Renal cortical epithelial cell (primary cell): Measurements from ENCODE around the gene IL17B. TPM values are rescaled to one million over a fixed set of nuclear protein-coding genes. Genes with fewer than 3 reads are reported as not detected.

Source experiments
- DNase-seq: peaks from one replicate; pipeline ENCODE4 v3.0.0-alpha.2; 2011; ENCODE audit warnings: low read depth
- total RNA-seq: library from RNA; depleted of rRNA; stranded (reverse); fragments of >200 nt; gene quantifications from 2 replicates; pipeline ENCODE4 v1.2.3, GENCODE V29; 2014

IL17B gene
- total RNA-seq, 1 donor from 2014 or later = not detected

GRCh38 chr5:149376711-149377447 lies 2.2 kb downstream of the IL17B start:
- DNase-seq = no peak

DNA sequence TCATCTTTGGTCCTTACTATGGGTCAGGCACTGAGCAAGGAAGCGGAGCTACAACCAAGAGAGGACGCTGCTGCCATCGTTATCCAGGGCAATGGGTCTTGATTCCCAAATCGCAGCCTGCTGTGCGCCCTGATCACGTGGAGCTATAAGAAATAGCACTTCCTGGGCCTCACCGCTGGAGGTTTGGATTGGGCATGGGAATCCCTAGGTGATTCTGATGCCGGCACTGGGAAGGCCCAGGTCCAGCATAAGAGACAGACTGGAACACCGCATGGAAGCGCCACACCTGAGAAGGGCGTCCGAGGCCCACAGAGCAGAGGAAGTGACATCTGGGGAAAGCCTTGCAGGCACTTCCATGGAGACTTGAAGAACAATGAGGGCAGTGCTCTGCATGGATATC lies 3.0 kb downstream of the IL17B start:
- no peak for DNase-seq

DNA sequence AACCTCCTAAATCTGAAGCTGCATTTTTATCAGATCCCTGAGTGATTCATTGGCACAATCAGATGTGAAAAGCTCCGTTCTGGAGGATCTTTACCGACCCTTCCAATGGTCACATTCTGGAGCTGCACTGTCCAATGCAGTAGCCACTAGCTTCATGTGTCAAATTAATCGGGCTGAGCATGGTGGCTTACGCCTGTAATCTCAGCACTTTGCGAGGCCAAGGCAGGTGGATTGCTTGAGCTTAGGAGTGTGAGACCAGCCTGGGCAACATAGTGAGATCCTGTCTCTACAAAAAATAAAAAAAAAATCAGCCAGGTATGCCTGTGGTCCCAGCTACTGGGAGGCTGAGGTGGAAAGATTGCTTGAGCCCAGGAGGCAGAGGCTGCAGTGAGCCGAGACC lies 3.7 kb downstream of the IL17B start:
- no peak for DNase-seq

DNA sequence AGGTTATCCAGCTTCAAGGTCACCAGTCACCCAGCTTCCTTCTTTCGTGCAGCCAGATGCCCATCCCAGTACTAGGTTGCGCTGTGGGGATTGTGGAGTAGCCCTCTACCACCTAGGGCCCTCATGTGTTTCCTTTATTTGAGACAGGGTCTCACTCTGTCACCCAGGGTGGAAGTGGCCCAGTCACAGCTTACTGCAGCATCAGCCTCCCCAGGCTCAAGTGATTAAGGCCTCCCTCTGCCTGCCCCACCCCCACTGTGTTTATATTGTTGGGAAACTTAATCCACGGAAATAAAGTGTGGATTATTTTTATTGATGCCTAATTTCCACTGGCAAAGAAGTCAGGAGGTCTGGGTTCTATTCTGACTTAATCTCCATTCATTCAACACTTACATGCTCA lies 4.3 kb downstream of the IL17B start:
- DNase-seq = no peak

DNA sequence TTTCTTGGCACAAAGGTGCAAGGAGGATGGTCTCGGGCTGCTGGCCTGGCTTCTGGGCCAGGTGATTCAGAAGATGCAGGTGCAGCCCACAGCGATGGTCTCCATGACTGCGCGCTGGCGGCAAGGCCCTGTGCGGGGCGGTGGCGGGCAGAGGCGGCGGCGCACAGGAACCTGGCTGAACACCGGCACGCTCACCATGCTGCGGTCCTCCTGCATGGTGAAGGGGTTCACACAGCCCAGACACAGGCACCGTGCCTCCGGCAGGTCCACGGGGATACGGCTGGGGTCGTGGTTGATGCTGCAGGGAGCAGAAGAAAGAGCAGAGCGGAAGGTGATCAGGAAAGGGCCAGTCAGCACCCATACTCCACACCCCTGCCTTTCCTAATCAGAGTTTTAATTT lies 4.8 kb downstream of the IL17B start:
- DNase-seq = no peak

DNA sequence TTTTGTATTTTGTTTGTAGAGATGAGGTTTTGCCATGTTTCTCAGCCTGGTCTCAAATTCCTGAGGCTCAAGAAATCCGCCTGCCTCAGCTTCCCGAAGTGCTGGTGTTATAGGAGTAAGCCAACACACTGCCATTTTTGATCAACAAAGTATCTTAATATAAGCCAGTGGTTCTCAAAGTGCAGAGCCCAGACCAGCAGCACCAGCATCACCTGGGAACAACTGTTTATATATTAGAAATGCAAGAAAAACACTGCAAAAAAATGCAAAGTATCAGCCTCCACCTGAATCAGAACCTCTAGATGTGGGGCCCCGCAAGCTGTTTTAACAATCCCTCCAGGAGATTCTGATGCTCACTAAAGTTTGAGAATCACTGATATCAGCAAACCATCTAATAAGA lies 6.2 kb downstream of the IL17B start:
- no peak for DNase-seq

DNA sequence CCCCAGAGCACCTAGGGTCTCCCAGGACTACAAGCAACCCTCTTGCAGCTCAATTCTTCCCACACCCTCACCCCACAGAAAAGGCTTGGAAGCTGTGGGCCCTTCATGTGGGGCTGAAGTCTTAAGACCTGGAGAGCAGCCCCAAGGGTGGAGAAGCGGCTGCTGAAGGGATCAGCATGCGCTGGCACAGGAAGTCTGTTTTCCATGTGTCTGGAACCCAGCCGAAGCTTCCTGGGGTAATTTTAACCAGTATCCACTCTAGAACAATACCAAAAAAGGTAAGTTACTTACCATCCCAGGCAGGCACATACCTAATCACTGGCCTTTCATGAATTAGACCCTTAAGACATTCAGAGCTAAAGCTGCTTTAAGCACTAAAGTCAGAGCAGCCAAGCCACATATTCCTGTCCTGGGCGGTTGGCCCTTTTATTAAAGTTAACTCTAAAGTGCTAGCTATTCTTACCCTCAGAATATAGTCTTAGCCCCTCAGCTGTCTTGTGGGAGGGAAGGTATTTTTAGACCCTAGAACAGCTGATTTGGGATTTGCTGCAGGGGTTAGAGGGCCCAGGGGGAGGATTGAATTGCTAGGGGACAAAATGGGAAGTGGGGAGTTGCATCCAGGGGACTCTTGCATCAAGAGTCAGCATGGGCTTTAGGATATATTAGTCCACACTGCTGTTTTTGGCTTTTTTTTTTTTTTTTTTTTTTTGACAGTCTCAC lies 6.9 kb downstream of the IL17B start:
- DNase-seq = no peak

- DNase-seq = peak; percentile 30
These were observed 7.7 kb downstream of the IL17B start for GRCh38 chr5:149371296-149371962.

GRCh38 chr5:149370878-149371277 lies 8.2 kb downstream of the IL17B start:
- DNase-seq = no peak

- DNase-seq = no peak
These were observed 11.0 kb downstream of the IL17B start for GRCh38 chr5:149367972-149368645.

DNA sequence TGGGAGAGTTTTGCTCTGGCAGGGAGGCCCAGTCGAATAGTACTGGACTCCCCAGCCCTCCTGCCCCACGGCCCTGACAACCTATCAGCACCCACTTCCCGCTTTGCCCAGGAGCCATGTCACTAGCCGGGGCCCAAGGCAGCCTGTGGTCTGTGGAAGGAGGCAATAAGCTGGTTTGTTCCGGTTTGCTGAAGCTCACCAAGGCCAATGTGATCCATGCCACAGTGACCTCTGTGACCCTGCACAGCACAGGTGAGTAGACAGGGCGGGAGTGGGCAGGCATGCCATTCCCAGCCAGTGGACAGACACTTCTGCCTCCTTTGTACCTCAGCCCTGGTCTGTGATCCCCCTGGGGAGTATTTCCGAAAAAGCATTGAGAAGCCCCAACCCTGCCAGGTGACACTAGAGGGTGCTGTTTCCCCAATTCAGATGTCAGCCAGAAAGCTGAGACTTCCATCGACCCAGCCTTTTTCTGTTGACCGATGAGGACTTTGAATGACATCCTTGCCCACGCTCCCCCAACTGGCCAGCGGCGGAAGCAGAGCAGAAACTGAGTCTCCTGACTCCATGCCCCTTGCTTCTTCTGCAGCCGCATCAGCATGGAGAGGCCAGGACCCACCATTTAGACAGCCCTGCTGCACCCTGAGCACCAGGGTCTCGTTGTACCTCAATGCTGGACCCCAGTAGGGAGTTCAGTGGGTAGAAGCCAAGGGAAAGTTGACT lies 11.7 kb downstream of the IL17B start:
- DNase-seq = peak; percentile 53

- DNase-seq = no peak
These were observed 12.8 kb downstream of the IL17B start for GRCh38 chr5:149366169-149366729.

GRCh38 chr5:149365418-149365817 lies 13.7 kb downstream of the IL17B start:
- no peak for DNase-seq

DNA sequence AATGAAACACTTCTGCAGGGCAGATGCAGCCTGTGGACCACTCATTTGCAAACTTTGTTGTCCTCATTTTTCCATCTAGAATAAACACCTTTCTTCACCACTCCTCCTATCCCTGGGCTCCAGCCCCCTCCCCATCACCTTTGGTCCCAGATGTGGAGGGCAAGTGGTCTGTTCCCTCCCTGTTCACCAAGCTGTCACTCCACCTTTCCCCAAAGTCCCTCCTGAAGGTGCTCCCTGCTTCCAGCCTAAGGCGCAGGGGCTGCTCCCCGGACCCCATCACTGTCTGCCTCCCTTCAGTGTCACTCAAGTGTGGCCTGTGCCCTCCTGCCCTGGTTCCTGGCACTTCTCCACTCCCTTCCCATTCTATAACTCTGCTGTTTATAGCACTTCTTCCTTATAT lies 14.4 kb downstream of the IL17B start:
- no peak for DNase-seq

- no peak for DNase-seq
These were observed 15.2 kb downstream of the IL17B start for GRCh38 chr5:149363936-149364335.

DNA sequence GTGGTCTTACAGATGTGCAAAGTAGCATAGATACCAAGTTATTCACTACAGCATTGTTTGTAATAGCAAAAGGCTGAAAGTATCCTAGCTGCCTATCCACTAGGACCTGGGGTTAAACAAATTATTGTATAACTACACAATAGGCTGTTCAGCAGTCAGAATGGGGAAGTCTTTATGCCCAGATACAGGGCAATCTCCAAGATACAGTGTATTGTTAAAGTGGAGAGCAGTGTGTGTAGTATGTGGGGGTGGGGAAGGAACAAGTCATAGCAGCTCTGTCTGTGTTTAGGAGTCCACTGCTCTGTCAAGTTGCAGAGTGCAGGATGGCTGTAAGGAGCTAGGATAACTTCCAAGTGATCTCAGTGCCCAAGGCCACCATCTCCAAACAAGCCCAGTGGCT lies 15.7 kb downstream of the IL17B start:
- DNase-seq = no peak

DNA sequence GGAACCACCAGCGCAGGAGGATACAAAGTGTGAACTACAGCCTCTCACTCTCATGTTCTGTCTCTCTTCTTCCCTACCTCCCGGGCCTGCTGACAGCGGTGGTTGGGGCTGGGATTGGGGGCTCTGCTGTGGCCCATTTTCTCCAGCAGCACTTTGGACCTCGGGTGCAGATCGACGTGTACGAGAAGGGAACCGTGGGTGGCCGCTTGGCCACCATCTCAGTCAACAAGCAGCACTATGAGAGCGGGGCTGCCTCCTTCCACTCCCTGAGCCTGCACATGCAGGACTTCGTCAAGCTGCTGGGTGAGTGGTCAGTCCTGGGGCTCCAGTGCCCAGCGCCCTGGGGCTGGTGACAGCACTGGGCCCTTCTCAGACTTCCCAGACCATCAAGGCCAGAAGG lies 16.6 kb downstream of the IL17B start:
- DNase-seq = no peak

DNA sequence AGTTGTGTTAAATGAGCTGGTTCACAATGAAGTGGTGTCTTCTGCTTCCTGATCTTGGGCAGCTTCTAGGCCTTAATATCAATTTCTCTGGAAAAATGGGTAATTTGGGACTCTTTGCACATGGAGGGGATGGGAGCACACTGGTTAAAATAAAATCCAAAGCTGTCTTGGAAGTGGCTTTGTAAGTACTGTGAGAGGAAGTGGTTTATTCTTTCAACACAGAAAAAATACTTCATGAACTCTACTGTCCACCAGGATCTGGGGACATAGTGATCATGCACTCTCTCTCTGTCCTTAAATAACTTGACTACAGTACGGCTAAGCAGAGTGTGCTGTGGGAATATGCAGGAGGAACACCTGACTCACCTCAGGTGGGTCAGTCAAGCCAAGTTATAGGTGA lies 18.8 kb downstream of the IL17B start:
- DNase-seq = no peak

DNA sequence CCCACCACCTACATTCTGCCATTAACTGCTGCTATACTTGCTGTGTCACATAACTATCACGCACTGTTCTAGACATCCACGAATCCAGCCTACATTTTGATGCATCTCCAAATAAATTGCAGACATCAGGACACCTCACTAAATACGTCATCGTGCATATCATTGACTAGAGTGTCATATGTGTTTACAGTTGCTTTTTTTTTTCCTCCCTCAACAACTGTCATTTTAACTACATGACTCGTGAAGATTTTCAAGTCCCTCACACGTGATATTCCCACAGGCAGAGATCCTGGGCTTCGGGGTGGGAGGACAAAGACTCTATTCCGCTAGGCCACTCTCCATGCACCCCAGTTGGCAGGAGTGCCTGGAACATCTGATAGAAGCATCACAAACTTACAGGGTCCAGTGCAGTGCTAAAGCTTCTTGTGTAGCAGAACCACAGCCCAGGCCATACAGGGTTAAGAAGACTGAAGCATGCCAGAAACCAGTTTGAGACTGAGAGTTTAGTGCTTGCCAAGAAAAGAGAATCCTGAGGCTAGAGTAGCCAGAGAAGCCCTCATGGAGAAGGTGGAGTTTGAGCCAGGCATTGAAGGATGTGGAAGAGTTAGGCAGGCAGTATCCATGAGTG lies 20.1 kb downstream of the IL17B start:
- no peak for DNase-seq

DNA sequence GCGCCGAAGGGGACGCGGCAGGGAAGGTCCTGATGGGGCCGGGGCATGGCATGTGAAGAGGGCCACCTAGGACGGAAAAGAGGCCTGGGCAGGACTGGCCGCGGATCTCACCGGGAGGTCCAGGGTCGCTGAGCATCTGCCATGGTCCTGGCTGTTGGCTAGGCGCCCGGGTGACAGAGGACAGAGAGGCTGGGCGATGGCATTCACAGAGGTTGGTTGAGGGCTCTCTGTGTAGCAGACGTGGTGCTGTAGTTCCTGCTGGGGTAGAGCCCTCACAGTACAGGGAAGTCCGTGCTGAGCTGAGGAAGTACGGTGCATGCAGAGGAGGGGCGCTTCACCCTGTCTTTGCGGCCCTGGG lies 20.8 kb downstream of the IL17B start:
- no peak for DNase-seq
